DND-41 (cell line): ENCODE results near the gene KCNA10.

Source experiments
- CTCF ChIP-seq: IDR thresholded peaks from 2 replicates; pipeline ENCODE4 v1.5.1; 2012; ENCODE audit warnings: borderline replicate concordance, low read length, moderate library complexity, mild to moderate bottlenecking; ENCODE audit not compliant: poor library complexity, severe bottlenecking; ENCODE audit errors: extremely low read depth
- EZH2 ChIP-seq: IDR thresholded peaks from 3 replicates; pipeline ENCODE4 v1.6.1; 2012; ENCODE audit warnings: borderline replicate concordance, low read depth, mild to moderate bottlenecking, moderate library complexity, low read length, inconsistent platforms; ENCODE audit not compliant: severe bottlenecking

- TF ChIP-seq CTCF (no peak), EZH2 (no peak)
Observed at GRCh38 chr1:110503471-110503870, 15.5 kb downstream of the KCNA10 start.
